H1 (cell line): Measurements from ENCODE around the gene TMEM183A. TPM values are rescaled to one million over a fixed set of nuclear protein-coding genes. Genes with fewer than 3 reads are reported as not detected.

Source experiments
- CTCF ChIA-PET: fragments of 300-600 bp; sonication (Branson Sonifier 250); formaldehyde crosslinking; loops from one replicate; lab custom pipeline; 2021; ENCODE audit not compliant: partially characterized antibody; lab: Charles Lee
- POLR2A ChIA-PET: fragments of 300-600 bp; sonication (Branson Sonifier 250); formaldehyde crosslinking; loops from one replicate; lab custom pipeline; 2021; ENCODE audit warnings: inconsistent platforms; ENCODE audit not compliant: partially characterized antibody; lab: Charles Lee
- DNase-seq, 2 experiments: peaks; one replicate each; pipeline versions ENCODE4 v3.0.0 to v3.0.0-alpha.2; 2010 to 2022; ENCODE audit warnings: low spot score in 2 of 2, low read depth in 1 of 2, mixed read lengths in 1 of 2
- FAIRE-seq: peaks from 2 replicates; lab custom pipeline; 2011; peaks lifted over from hg19 to GRCh38; lab: Jason Lieb, UNC
- H2AFZ ChIP-seq: 2 replicates; pipeline ENCODE4 v1.8.1; 2012; ENCODE audit warnings: low read length, inconsistent platforms
- H2AK5ac ChIP-seq: 2 replicates; pipeline ENCODE4 v1.6.1; 2013; ENCODE audit warnings: low read depth, low read length
- H2BK120ac ChIP-seq: replicated peaks from 2 replicates; pipeline ENCODE3; 2013; ENCODE audit warnings: low read depth, low read length, inconsistent platforms
- H2BK12ac ChIP-seq: 2 replicates; pipeline ENCODE4 v1.6.1; 2013; ENCODE audit warnings: low read depth, low read length
- H2BK15ac ChIP-seq: 2 replicates; pipeline ENCODE4 v1.6.1; 2013; ENCODE audit warnings: low read length
- H2BK20ac ChIP-seq: 2 replicates; pipeline ENCODE4 v1.6.1; 2013; ENCODE audit warnings: low read length
- H2BK5ac ChIP-seq: 2 replicates; pipeline ENCODE4 v1.6.1; 2013; ENCODE audit warnings: low read depth, low read length
- H3K14ac ChIP-seq: 2 replicates; pipeline ENCODE4 v1.6.1; 2013; ENCODE audit warnings: inconsistent platforms; ENCODE audit not compliant: insufficient read length
- H3K18ac ChIP-seq: 2 replicates; pipeline ENCODE4 v1.6.1; 2013; ENCODE audit warnings: low read length; ENCODE audit errors: extremely low read depth
- H3K23ac ChIP-seq: 2 replicates; pipeline ENCODE4 v1.6.1; 2013; ENCODE audit warnings: inconsistent platforms; ENCODE audit not compliant: insufficient read length
- H3K23me2 ChIP-seq: 2 replicates; pipeline ENCODE4 v1.6.1; 2013; ENCODE audit warnings: low read depth, low read length
- H3K27ac ChIP-seq: 2 replicates; pipeline ENCODE4 v1.6.1; 2011; ENCODE audit warnings: low read depth, low read length, inconsistent platforms
- H3K27me3 ChIP-seq, 4 experiments: replicated peaks in 1 of 4; 1 replicate in 1 of 4; 2 replicates in 3 of 4; pipeline versions ENCODE4 v1.6.1 to v1.8.1; 2011 to 2013; ENCODE audit warnings: low read length in 3 of 4, mild to moderate bottlenecking in 3 of 4, inconsistent platforms in 2 of 4, mixed read lengths in 2 of 4, moderate library complexity in 1 of 4; ENCODE audit not compliant: control insufficient read depth in 3 of 4, insufficient read depth in 3 of 4; ENCODE audit errors: extremely low read depth in 1 of 4
- H3K36me3 ChIP-seq, 4 experiments: 2 replicates each; pipeline versions ENCODE4 v1.6.1 to v1.8.1; 2011 to 2013; ENCODE audit warnings: mild to moderate bottlenecking in 4 of 4, low read length in 3 of 4, moderate library complexity in 2 of 4, control low read depth in 1 of 4, inconsistent platforms in 1 of 4; ENCODE audit not compliant: insufficient read depth in 4 of 4, control insufficient read depth in 2 of 4
- H3K4ac ChIP-seq: replicated peaks from 2 replicates; pipeline ENCODE3; 2013; ENCODE audit warnings: low read length, low read depth, mixed read lengths, inconsistent platforms; ENCODE audit not compliant: insufficient read length
- H3K4me1 ChIP-seq, 4 experiments: replicated peaks in 1 of 4; 1 replicate in 1 of 4; 2 replicates in 3 of 4; pipeline versions ENCODE4 v1.6.1 to v1.8.1; 2011 to 2013; ENCODE audit warnings: low read length in 3 of 4, inconsistent platforms in 2 of 4, mixed read lengths in 1 of 4; ENCODE audit not compliant: insufficient read depth in 4 of 4, control insufficient read depth in 3 of 4
- H3K4me2 ChIP-seq, 2 experiments: 2 replicates each; pipeline versions ENCODE4 v1.6.1 to v1.8.1; 2011 to 2013; ENCODE audit warnings: low read depth in 2 of 2, low read length in 2 of 2, control low read depth in 1 of 2, inconsistent platforms in 1 of 2, mild to moderate bottlenecking in 1 of 2; ENCODE audit not compliant: insufficient read depth in 1 of 2
- H3K4me3 ChIP-seq, 4 experiments: fragments of 200-600, 300-600 bp in 1 of 4; sonication (generic), shearing (Covaris generic), sonication (Bioruptor Twin) in 1 of 4; 2 replicates each; pipeline versions ENCODE4 v1.5.1 to v1.8.1; 2011 to 2016; ENCODE audit warnings: low read length in 4 of 4, low read depth in 3 of 4, control low read depth in 2 of 4, inconsistent platforms in 2 of 4, mild to moderate bottlenecking in 2 of 4, mixed read lengths in 1 of 4, moderate library complexity in 1 of 4; ENCODE audit not compliant: insufficient read depth in 2 of 4; ENCODE audit errors: extremely low read depth in 1 of 4
- H3K56ac ChIP-seq: replicated peaks from 2 replicates; pipeline ENCODE3; 2013; ENCODE audit warnings: low read depth, mild to moderate bottlenecking, mixed read lengths, low read length, inconsistent platforms; ENCODE audit not compliant: insufficient read length
- H3K79me1 ChIP-seq: 2 replicates; pipeline ENCODE4 v1.6.1; 2013; ENCODE audit warnings: low read depth, low read length, control low read depth
- H3K79me2 ChIP-seq, 2 experiments: 2 replicates each; pipeline versions ENCODE4 v1.6.1 to v1.8.1; 2012 to 2013; ENCODE audit warnings: low read length in 2 of 2, mild to moderate bottlenecking in 2 of 2, inconsistent platforms in 1 of 2; ENCODE audit not compliant: insufficient read depth in 2 of 2, control insufficient read depth in 1 of 2
- H3K9ac ChIP-seq, 4 experiments: replicated peaks in 1 of 4; 1 replicate in 1 of 4; 2 replicates in 3 of 4; pipeline versions ENCODE4 v1.6.1 to v1.8.1; 2011 to 2013; ENCODE audit warnings: low read depth in 3 of 4, low read length in 3 of 4, control low read depth in 2 of 4, mild to moderate bottlenecking in 2 of 4, moderate library complexity in 2 of 4, inconsistent platforms in 1 of 4; ENCODE audit errors: extremely low read depth in 1 of 4
- H3K9me3 ChIP-seq, 2 experiments: 2 replicates each; pipeline versions ENCODE4 v1.6.1 to v1.8.1; 2012 to 2013; ENCODE audit warnings: mild to moderate bottlenecking in 2 of 2, moderate library complexity in 2 of 2, control low read depth in 1 of 2, inconsistent platforms in 1 of 2, low read depth in 1 of 2, low read length in 1 of 2, mixed read lengths in 1 of 2; ENCODE audit not compliant: insufficient read depth in 2 of 2
- H4K20me1 ChIP-seq, 2 experiments: replicated peaks in 1 of 2; 2 replicates each; pipeline versions ENCODE3 to v1.8.1; 2011 to 2013; ENCODE audit warnings: inconsistent platforms in 2 of 2, low read length in 2 of 2, mild to moderate bottlenecking in 1 of 2; ENCODE audit not compliant: insufficient read depth in 2 of 2, control insufficient read depth in 1 of 2
- H4K5ac ChIP-seq: 2 replicates; pipeline ENCODE4 v1.6.1; 2013; ENCODE audit warnings: low read length, low read depth, mixed read lengths, inconsistent platforms; ENCODE audit not compliant: insufficient read length
- H4K8ac ChIP-seq: 2 replicates; pipeline ENCODE4 v1.8.0; 2013; ENCODE audit warnings: mild to moderate bottlenecking, moderate library complexity, low read length, inconsistent platforms; ENCODE audit not compliant: insufficient read depth; ENCODE audit errors: extremely low read depth
- H4K91ac ChIP-seq: replicated peaks from 2 replicates; pipeline ENCODE3; 2013; ENCODE audit warnings: low read length, mixed read lengths, inconsistent platforms; ENCODE audit not compliant: insufficient read length
- BACH1 ChIP-seq: IDR thresholded peaks from 2 replicates; pipeline ENCODE4 v1.6.1; 2012; ENCODE audit warnings: low read length, improper control_type of control experiment
- CHD1 ChIP-seq: IDR thresholded peaks from 2 replicates; pipeline ENCODE4 v1.6.1; 2012; ENCODE audit warnings: low read depth, low read length, improper control_type of control experiment
- FOSL1 ChIP-seq: IDR thresholded peaks from 2 replicates; pipeline ENCODE4 v1.6.1; 2011; ENCODE audit warnings: mild to moderate bottlenecking, low read depth, low read length, moderate library complexity; ENCODE audit not compliant: insufficient read depth
- JUND ChIP-seq: IDR thresholded peaks from 2 replicates; pipeline ENCODE4 v1.6.1; 2011; ENCODE audit warnings: mild to moderate bottlenecking, improper control_type of control experiment, low read length
- KDM4A ChIP-seq: IDR thresholded peaks from one replicate; pipeline ENCODE4 v1.7.1; 2012; ENCODE audit warnings: low read depth, mild to moderate bottlenecking, moderate library complexity, low read length, inconsistent platforms; ENCODE audit not compliant: severe bottlenecking
- NRF1 ChIP-seq: IDR thresholded peaks from 2 replicates; pipeline ENCODE4 v1.6.1; 2011; ENCODE audit warnings: mild to moderate bottlenecking, low read depth, low read length, improper control_type of control experiment
- RBBP5 ChIP-seq: IDR thresholded peaks from 2 replicates; pipeline ENCODE4 v1.7.1; 2012; ENCODE audit warnings: low read depth, mild to moderate bottlenecking, inconsistent platforms, low read length, moderate library complexity, borderline replicate concordance
- RFX5 ChIP-seq: IDR thresholded peaks from 2 replicates; pipeline ENCODE4 v1.6.1; 2011; ENCODE audit warnings: low read depth, low read length, improper control_type of control experiment, borderline replicate concordance
- SIN3A ChIP-seq, 2 experiments: IDR thresholded peaks in 1 of 2; conservative IDR thresholded peaks in 1 of 2; 2 replicates each; pipeline ENCODE4 v1.6.1; 2011 to 2012; ENCODE audit warnings: low read length in 2 of 2, improper control_type of control experiment in 1 of 2, low read depth in 1 of 2, mild to moderate bottlenecking in 1 of 2
- TCF12 ChIP-seq: IDR thresholded peaks from 2 replicates; pipeline ENCODE4 v1.6.1; 2011; ENCODE audit warnings: low read depth, mild to moderate bottlenecking, low read length
- TEAD4 ChIP-seq: IDR thresholded peaks from 2 replicates; pipeline ENCODE4 v1.6.1; 2012; ENCODE audit warnings: low read depth, low read length, inconsistent platforms, mixed read lengths
- YY1 ChIP-seq: IDR thresholded peaks from 2 replicates; pipeline ENCODE4 v1.6.1; 2011; ENCODE audit warnings: low read depth, mild to moderate bottlenecking, low read length
- WGBS, 2 experiments: shearing (Covaris generic) in 1 of 2; methylation state at CpG; one replicate each; pipeline versions ENCODE4 v1.1.6 to v1.1.7; 2013 to 2015; ENCODE audit warnings: low lambda C conversion rate in 2 of 2, mixed read lengths in 2 of 2, inconsistent platforms in 1 of 2, low coverage in 1 of 2, missing lambda C conversion rate in 1 of 2; ENCODE audit not compliant: insufficient replicate concordance in 2 of 2, insufficient coverage in 1 of 2, insufficient read length in 1 of 2; ENCODE audit errors: extremely low coverage in 1 of 2, missing lambda C conversion rate in 1 of 2; 5-methylcytosine and 5-hydroxymethylcytosine counted together
- polyA plus RNA-seq, 7 experiments: library from polyadenylated mRNA; depleted of rRNA in 3 of 7; stranded (reverse) in 5 of 7; unstranded in 2 of 7; fragments of >200 nt in 5 of 7; fragments of 200-250 nt in 2 of 7; gene quantifications; 1 replicate in 5 of 7; 2 replicates in 1 of 7; 4 replicates in 1 of 7; pipeline versions ENCODE4 v1.2.1 to v1.2.3, GENCODE V29; 2011 to 2013; ENCODE audit warnings: missing spikeins in 2 of 7, mixed read lengths in 2 of 7
- total RNA-seq: library from RNA; stranded (reverse); fragmentation: NEBNext Ultra II Directional; extraction: Animal tissue kit (Norgen Biotek cat#: 25700); gene quantifications from 2 replicates; pipeline ENCODE4 v1.2.1, GENCODE V29; 2021
- TF ChIP-seq, protein P1 (sequence below): IDR thresholded peaks from 2 replicates; pipeline ENCODE4 v1.6.1; 2012; ENCODE audit warnings: inconsistent platforms

TMEM183A gene
- total and polyA plus RNA-seq, 2 of the 8 experiments (the other 6 are each of a cell fraction or from before 2014, with no cell fraction given) = 107 to 173 TPM

GRCh38 chr1:202974856-202975255, 32.3 kb upstream of the TMEM183A start:
- Histone ChIP-seq H3K4me3 (no peak overlapping the region), H3K79me2 (no peaks in the 10 kb centered on the region), H3K56ac (no peak overlapping the region), H2AFZ (no peak overlapping the region), H3K14ac (no peak overlapping the region), H3K79me1 (no peaks in the 10 kb centered on the region), H4K91ac (no peak overlapping the region), H4K5ac (no peak overlapping the region), H2BK12ac (no peak overlapping the region), H3K23ac (no peak overlapping the region), H3K4me1 (no peaks in the 10 kb centered on the region; a peak in 1 of 7 replicates), H3K36me3 (no peaks in the 10 kb centered on the region), H2BK5ac (no peak overlapping the region), H3K9ac (no peak overlapping the region), H4K8ac (no peak overlapping the region), H3K27me3 (no peaks in the 10 kb centered on the region), H3K27ac (no peak overlapping the region), H2BK15ac (no peak overlapping the region), H3K4ac (no peak overlapping the region), H3K23me2 (no peaks in the 10 kb centered on the region), H4K20me1 (no peaks in the 10 kb centered on the region), H2BK20ac (peak overlapping the region; percentile 86; the same call in 1 of the 2 replicates), H3K9me3 (no peaks in the 10 kb centered on the region), H2BK120ac (no peak overlapping the region), H3K4me2 (no peak overlapping the region), H3K18ac (no peak overlapping the region), H2AK5ac (no peak overlapping the region)
- POLR2A ChIA-PET = no interaction called here
- TF ChIP-seq CHD1 (no peak), BACH1 (no peak), RBBP5 (no peak), TCF12 (no peak), TEAD4 (no peak), NRF1 (no peak), KDM4A (no peak), SIN3A (conservative IDR thresholded peaks at IDR 0.05 in 1 of 2, IDR thresholded peaks at IDR 0.05 in 1 of 2; ENCODE audit: low read depth in 1 of 2, low read length in 2 of 2) (no peak), RFX5 (no peak), YY1 (no peak), JUND (no peak), FOSL1 (no peak)
- TF ChIP-seq, protein P1, sequence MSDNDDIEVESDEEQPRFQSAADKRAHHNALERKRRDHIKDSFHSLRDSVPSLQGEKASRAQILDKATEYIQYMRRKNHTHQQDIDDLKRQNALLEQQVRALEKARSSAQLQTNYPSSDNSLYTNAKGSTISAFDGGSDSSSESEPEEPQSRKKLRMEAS = no peak
- FAIRE-seq (no peak), DNase-seq (no peak)
- WGBS, 2 experiments = 87% methylated on average over 3 of the region's 3 CpGs; no CpG with 5 or more reads in 1 of the 2 experiments
- CTCF ChIA-PET = no interaction called here
